ENCODE measurements around the gene HK1.
A peak's percentile ranks its signal among the peaks of the same experiment; 100 is the strongest.

Gene HK1

DNA sequence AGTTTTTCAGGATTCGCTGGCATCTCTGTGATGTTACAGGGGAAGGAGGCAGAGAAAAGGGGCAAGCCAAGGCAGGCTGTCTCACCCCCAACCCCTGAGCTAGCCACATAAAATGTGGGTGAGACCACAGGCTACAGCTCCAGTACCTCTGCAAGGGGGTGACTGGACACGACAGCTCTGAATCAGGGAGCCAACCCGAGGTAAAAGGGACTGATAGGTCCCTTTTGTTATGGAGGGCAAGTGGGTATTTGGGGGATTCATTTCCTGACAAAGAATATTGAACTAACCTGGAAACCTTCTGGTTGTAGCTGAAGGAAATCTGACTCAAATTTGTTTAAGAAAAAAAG lies 71.2 kb downstream of the HK1 start:
- DNase-seq (ENCODE audit: low spot score) = no peak

DNA sequence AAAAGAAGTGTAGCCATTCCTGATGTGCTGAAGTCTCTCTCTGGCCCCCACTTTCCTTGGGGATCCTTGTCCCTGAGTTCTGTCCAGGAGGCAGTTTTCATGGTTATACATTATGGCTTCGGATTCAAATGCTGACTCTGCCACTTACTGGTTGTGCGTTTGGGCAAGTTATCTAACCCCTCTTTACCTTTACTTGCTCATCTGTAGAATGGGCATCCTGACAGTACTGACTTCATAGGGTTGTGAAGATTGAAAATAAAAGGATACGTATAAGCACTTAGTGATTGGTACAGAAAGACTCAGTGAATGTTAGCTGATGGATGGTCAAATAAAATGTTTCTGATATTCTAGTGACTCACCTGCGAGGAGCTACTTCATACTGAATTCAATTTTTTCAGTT lies 73.3 kb downstream of the HK1 start:
- no peak for DNase-seq (ENCODE audit: low spot score)

DNA sequence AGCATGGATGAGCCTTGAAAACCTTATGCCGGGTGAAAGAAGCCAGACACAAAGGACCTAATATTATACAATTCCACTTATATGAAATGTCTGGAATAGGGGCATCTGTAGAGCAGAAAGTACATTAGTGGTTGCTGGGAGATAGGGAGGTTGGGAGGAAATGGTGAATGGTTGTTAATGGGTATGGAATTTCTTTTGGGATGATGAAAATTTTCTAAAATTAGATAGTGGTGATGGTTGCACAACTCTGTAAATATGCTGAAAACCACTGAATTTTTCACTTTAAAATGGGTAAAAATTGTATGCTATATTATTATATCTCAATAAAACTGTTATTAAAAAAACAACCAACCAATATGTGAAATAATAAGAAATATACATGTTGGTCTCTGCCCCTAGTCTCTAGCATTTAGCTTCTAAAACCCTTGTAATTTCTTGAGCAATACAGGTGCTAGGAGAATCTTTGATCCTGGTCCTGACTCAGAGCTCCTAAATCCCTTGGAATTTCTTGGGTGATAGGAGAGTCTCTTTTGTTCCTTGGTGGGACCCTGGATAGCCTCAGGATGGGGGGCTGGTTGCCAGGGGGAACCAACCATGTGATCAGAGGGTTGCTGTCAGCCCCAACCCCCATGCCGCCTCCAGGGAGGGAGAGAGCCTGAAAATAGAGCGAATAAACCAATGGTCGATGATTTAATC lies 74.4 kb downstream of the HK1 start:
- no peak for DNase-seq (ENCODE audit: low spot score)

DNA sequence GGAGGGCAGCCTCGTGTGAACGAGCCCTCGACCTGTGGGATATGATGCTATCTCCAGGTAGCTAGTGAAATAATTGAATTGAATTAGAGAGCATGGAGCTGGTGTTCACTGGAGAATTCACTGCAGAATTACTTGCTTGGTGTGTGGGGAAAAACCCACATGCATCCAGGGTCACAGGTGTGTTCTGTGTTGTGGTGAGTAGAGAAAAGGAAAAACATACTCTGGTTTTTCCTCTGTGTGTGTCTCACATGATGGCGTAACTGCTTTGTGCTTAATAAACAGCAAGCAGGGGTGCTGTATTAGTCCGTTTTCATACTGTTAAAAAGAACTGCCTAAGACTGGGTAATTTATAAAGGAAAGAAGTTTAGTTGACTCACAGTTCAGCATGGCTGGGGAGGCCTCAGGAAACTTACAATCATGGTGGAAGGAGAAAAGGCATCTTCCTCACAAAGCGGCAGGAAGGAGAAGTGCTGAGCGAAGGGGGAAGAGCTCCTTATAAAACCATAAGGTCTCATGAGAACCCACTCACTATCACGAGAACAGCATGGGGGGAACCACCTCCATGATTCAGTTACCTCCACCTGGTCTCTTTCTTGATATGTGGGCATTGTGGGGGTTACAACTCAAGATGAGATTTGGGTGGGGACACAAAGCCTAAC lies 75.8 kb downstream of the HK1 start:
- no peak for DNase-seq (ENCODE audit: low spot score)

DNA sequence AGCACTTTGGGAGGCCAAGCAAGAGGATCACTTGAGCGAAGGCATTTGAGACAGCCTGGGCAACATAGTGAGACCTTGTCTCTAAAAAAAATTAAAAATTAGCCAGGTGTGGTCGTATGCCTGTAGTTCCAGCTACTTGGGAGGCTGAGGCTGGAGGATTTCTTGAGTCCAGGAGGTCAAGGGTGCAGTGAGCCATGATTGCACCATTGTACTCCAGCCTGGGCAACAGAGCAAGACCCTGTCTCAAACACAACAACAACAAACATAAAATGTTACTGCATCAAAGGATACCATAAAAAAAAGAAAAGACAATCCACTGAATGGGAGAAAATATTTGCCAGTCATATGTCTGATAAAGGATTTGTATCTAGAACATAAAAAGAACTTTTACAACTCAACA lies 77.9 kb downstream of the HK1 start:
- DNase-seq (ENCODE audit: low spot score) = no peak

DNA sequence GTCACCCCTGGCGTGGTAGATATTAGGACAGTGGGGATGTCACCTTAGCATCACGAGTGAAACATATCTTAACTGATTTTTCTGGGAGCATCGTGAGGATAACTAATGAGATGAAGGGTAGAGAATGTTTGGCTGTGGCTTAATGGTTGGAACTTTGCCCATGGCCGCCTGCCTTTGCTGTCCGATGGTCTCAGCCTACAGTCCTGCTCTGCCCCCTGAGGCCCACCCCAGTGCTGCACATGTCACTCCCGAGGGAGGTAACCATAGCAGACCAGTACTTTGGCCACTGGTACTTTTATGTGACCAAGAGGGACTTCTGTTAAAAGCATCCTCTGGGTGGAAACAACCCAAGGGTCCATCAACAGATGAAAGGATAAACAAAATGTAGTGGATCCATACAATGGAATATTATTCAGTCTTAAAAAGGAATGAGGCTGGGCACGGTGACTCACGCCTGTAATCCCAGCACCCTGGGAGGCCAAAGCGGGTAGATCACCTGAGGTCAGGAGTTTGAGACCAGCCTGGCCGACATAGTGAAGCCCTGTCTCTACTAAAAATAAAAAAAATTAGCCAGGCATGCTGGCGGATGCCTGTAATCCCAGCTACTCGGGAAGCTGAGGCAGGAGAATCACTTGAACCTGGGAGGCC lies 80.0 kb downstream of the HK1 start:
- DNase-seq (ENCODE audit: low spot score) = no peak

DNA sequence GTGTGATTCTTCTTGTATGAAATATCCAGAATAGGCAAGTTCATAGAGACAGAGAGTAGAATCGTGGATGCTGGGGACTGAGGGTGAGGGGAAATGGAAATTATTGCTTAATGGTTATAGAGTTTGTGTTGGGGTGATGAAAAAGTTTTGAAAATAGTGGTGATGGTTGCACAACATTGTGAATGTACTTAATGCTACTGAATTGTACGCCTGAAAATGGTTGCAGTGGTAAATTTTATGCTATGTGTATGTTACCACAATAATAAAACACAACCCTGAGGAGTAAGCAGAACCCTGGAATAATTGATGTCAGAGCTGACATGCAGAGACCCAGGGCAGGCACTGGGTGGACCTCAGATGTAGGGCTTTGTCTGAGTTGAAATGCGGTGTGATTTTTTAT lies 80.9 kb downstream of the HK1 start:
- no peak for DNase-seq (ENCODE audit: low spot score)

DNA sequence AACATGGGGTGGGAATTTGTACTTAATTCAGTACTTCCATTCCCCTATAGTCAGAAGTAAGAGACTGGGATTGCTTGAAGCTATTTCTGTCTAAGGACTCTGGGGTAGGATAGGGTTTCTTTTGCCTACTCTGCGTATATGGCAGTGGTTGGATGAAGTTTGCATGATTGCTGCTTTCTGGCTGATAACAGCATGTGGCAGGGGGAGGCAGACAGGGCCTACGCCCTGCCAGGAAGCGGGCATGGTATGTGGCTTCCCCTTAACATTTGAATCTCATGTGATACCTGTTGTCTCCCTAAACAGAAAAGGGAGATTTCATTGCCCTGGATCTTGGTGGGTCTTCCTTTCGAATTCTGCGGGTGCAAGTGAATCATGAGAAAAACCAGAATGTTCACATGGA lies 81.3 kb downstream of the HK1 start:
- DNase-seq (ENCODE audit: low spot score) = no peak

DNA sequence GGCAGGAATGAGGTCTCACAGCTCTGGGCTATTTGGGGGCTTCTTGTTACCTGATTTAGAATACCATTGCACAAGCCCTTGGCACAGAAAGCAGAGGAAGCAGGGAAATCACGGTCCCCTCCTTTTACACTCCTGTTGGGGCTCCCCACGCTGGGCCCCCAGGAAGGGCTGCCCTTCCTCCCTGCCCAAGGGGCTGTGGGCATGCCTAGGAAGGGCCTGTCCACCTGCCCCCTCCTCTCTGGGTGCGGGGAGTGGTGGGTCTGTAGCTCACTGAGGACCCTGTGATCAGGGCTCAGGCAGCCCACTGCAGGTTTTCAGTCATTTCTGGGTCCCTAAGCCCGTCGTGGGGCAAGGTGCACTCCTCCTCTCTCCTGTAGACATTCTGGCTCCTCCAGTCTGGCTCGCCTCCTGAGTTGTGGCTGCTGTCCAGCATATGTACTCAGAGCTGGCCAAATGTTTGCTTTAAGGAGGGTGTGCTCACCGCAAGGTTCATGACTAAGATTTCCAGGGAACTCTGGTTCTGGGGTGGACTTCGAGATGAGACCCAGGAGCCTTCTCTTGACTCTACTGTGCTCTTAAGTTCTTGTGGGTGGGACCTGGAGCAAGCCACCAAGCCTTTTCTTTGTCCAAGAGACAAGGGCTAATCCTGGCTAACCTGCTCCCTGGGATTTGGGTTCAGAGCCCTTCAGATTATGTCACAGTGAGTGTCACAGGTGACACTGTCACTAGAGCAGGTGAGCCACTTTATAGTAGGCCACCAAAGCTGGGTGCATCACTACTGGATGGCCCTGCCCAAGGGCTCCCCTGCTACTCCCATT lies 82.4 kb downstream of the HK1 start:
- no peak for DNase-seq (ENCODE audit: low spot score)

DNA sequence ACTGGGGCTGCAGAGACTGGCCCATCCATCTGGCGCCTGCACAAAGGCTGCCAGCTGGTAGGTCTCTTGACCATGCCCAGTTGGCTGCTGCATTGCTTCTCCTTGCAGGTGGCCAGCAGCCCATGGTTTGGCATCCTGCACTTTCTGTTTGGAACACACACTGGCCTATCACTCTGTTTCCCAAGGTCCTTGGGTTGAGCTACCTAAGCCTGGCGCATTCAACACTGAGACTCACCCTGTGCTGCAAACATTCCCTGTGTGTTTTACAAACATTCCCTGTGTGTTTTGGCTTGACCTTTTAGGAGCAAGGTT lies 83.0 kb downstream of the HK1 start:
- DNase-seq (ENCODE audit: low spot score) = no peak

DNA sequence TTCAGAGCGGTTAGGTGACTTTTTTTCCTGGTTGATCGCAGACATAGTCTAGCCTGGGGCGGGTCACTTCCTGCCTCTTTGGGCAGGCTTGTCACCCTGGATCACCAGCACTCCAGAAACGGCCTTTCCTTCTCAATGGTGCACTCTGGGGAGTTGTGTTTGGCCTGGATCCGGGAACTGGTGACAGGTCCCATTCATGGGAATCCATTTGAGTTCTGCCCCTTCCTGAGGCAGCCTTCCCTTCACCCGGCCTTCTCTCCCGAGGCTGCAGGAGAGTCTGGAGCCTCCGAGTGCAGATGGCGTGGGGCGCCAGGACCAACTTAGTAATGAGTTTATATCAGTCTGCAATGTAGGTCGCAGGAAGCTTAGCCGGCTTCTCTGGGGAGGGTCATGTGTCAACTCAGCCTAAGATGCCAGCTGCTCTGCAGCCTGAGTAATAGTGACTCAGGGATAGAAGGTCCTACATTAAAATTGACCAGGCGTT lies 84.2 kb downstream of the HK1 start:
- DNase-seq (ENCODE audit: low spot score) = peak; percentile 43

DNA sequence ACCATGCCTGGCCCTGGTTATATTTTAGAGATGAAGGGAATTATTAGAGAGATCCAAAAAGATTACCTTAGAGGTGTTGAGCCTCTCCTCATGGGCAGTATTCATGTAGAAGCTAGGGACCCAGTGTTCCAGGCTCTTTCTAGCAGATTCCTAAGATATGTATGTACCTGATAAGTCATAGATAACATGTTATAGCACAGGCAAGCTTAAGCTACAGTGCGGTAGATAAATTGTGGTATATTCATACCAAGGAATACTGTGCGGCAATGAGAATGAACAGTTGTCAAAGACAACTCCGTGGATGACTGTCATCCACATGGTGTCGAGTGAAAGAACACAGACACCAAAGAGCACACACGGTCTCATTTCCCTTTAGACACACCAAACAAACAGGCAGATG lies 85.4 kb downstream of the HK1 start:
- no peak for DNase-seq (ENCODE audit: low spot score)

DNA sequence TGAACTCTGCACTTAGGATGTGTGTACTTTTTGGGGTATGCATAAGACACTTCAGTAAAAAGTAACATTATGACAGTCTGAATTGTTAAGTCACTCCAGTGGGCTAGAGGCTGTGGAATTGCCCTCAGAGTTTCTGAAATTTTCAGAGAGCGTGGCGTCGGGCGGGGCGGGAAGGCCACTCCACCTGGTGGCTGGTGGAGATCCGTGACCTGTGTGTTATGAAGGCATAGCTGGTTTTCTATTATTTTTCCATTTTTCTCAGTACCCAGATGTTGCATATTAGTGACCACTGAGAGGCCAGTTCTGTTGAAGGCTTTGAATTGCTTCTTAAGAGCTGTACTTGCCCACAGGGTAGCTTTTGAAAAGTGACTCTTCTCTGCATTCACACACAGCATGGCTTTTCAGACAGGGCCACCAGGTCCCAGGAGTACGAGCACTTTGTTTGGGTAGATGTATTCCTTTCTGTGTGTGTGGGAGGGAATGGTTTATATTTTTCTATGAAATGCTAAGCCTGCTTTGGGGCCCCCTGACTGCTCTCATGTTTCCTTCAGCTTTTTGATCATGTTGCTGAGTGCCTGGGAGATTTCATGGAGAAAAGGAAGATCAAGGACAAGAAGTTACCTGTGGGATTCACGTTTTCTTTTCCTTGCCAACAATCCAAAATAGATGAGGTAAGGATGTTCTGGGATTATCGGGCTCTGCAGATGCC lies 86.1 kb downstream of the HK1 start:
- no peak for DNase-seq (ENCODE audit: low spot score)

DNA sequence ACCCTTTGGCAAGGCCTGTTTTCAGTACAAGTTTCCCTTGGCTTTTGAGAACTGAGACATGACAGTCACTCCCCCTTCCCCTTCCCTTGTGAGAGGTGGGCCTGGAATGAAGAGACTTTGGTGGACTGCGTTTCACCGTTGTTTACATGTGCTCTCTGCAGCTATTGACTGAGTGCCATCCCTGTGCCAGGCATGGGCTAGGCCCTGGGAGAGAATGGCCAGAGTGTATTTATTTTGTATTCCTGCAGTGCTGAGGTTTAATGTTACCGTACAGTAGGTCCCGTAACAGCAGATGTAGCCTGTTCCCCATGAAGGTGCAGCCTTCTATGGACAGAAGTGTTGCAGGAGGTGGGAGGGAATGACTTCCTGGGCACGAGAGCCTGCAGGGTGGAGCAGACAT lies 88.4 kb downstream of the HK1 start:
- DNase-seq (ENCODE audit: low spot score) = no peak

DNA sequence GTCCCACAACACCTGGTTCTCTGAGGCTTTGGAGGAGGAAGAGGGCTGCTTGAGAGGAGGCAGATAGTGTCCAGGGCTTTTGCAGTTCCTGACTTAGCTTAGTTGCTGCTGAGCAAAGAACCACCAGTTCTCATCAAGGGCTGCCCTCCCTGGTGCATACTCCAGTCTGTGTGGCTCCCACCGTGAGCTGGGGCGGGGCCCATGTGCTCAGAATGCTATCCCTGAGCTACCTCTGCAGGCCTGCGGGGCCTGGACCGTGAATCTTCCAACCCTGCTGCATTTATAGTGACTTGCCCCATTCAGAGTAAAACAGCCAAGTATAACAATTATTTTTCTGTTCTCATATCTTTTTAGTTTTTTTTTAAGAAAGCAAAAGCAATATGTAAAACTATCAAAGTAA lies 89.2 kb downstream of the HK1 start:
- DNase-seq (ENCODE audit: low spot score) = no peak

DNA sequence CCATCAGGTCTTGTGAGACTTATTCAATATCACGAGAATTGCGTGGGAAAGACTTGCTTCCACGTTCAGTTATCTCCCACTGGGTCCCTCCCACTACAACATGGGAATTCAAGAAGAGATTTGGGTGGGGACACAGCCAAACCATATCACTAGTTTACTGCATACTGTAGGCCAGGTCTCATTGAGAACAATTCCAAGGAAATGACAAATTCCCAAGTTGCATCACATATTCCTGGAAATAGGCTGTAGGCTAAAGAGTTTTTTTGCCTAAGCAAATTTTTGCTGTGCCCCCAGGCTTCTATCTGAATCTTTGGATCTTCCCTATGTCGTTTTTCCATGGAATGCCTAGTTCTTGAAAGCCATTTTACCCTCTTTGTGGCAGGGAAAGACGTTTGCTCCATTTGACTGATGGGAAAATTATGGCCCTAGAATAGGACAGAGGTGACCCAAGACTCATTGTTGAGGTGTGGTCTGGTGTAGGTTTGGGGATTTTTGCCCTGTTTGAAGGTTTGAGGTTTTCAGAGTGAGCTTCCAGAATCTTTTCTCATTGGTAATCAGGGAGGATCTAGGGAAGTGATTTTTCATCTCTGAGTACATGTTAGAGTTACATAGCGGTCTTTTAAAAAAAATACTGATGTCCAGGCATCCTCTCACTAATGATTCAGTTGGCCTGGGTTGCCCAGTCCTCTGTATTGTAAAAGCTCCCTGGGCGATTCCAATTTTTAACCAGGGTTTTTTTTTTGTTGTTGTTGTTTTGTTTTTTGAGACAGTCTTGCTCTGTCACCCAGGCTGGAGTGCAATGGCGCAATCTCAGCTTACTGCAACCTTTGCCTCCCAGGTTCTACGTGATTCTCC lies 94.1 kb downstream of the HK1 start:
- DNase-seq (ENCODE audit: low spot score) = no peak

DNA sequence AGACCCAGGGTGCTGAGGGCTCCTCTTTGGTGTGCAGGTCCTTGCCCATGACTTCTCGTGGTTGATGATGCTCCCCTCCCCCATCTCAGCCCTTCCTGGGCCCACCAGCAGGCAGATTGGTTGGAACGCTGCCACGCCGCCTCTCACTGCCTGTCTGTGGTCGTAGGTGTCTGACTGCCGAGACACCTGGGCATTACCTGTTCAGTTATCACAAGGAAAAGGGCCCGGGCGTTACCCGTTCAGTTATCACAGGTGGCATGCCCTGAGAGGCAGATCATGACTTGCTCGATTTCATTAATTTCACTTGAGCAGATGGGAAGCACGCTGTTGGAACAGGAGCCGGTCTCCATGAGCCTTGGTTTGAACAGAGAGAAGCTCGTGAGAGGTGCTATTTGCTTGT lies 95.9 kb downstream of the HK1 start:
- DNase-seq (ENCODE audit: low spot score) = no peak

DNA sequence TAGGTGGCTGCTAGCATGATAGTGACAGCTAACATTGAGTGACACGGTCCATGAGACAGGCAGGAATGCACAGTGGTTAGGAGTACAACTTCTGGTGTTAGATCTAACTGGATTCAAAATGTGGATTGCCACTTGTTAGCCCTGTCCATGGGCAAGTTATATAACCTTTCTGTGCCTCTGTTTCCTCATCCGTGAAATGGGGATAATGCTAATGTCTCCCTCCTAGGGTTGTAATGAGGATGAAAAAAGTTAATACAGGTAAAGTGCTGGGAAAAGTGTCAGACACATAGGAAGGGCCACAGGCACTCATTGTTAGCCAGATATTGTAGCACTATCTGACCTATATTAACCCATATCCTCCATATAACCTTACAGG lies 96.6 kb downstream of the HK1 start:
- DNase-seq (ENCODE audit: low spot score) = no peak

DNA sequence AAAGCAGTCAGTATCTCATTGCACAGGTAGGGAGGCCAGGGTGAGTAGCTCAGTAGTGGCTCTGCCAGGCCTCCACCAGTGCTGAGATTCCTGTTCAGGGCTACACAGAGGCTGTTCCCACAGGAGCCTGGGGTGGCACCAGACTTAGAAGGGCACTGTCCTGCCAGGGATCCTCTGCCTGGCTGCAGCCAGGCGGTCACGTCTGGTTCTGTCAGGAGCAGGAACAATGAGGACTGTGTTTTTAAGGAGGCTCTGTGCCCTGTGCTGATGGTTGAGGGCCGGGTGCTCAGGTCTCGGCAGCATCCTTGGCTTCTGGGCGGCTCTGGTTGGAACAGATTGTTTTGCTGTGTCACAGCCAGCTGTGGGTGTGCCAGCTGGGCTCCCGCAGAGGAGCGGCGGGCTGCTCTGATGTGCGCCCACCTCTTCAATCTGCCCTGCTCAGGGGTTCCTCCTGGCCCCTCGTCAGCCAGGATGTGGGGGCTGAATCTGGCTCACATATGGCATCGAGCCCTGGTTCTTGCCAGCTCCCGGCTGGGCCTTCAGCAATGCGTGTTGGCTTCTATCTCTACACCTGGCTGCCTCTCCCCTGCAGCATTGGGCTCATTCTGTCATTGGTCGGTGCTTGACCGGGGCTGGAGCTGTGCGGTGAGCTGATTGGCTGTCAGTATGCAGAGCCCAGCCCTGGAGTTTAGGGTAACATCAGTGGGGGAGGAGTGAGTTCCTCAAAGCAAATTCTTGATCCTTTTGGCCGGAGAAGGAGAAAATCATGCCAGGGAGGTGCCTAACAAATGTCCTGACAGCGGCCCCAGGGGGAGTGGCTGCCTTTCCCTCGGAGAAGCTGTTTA lies 97.2 kb downstream of the HK1 start:
- DNase-seq (ENCODE audit: low spot score) = peak; percentile 48

DNA sequence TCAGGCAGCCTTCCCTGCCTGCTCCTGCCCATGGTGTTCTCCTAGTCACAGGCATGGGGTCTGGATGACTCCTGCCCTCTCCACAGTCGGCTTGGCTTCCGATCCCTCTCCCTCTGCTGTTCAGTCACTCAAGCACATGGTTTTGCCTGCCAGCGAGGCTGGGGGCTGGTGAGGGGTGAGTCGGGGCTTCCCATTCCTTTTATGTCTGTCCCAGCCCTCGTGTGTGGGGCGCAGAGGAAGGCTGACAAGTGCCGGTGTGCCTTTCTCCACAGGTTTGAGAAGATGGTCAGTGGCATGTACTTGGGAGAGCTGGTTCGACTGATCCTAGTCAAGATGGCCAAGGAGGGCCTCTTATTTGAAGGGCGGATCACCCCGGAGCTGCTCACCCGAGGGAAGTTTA lies 98.4 kb downstream of the HK1 start:
- DNase-seq (ENCODE audit: low spot score) = no peak

Measured in D341Med (cell line).